ENCODE measurements around the gene PSMF1. TPM values are rescaled to one million over a fixed set of nuclear protein-coding genes. Genes with fewer than 3 reads are reported as not detected.

PSMF1 gene
- total and polyA plus RNA-seq, 9 donors = 33.4 to 163 (median 127) TPM

DNA sequence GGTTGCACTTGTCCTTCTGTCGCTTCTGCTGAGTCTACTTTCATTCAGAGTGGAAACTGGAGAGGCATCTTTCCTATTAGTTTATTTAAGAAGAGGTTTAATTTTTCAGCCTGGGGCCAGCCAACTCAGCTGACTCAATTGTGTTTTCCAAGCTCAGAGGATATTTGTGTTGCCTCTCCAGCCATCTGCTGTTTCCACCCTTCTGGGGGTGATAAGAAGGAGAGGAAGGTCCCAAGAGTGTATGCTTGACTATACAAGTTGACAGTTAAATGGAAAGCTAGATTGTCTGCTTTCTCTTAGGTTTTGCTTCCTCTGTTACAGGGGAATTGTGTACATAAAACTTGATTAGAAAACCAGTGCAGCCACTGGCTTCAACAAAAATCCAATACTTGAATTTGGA is 3.0 kb downstream of the PSMF1 start:
- 82 to 91% (median 83%) methylated on average over 1 of the region's 1 CpG for WGBS, 3 donors
- Histone ChIP-seq H3K27ac (no peak overlapping the region), H3K4me1 (ENCODE audit: insufficient read depth) (peaks cover 23% of the 10 kb centered on the region), H3K27me3 (no peaks in the 10 kb centered on the region), H3K9me3 (no peaks in the 10 kb centered on the region), H3K36me3 (no peaks in the 10 kb centered on the region), H3K4me3 (no peak overlapping the region)
- intact Hi-C loops (cut with DNase I) = no loop called here
- DNase-seq = no peak
- TF ChIP-seq CTCF (IDR thresholded peaks at IDR 0.05) (no peak), POLR2A (IDR thresholded peaks at IDR 0.05) (no peak), EP300 (IDR thresholded peaks at IDR 0.05) (no peak)

DNA sequence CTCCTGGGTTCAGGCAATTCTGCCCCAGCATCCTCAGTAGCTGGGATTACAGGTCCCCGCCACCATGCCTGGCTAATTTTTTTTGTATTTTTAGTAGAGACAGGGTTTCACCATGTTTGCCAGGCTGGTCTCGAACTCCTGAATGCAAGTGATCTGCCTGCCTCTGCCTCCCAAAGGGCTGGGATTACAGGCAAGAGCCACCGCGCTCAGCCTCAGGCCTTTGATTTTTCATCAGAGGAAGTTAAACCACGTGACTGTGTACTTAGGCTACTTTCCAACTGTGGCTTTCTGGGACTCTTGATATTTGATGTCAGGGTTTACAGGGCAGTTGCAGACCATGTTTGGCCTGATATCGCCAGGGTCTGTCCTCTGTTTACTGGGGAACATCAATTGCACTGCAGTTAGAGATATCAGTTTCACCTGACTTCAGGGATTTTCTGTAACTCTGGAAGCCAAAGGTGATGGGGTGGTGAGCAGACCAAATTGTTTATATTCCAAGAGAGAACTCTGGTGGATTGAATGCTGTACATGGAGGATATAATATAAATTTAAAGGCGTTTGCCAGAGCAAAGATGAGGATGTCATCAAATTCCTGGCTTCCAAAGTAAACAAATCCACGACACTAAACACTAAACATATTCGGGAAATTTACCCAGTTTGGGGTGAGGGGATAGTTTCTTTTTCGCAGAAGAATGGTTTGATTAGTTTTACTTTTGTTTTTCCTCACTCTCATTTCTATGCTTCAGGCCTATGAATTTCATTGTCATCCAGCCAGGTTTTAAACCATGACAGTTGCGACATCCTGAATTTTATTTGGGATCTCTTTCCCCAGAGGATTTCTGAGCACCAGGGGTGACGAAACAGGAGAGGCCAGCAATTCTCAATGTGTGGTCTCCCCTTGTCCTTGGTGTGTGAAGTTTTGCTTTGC is 4.2 kb downstream of the PSMF1 start:
- intact Hi-C loops (cut with DNase I) = no loop called here
- H3K27ac ChIP-seq = no peak overlapping the region
- H3K36me3 ChIP-seq = no peaks in the 10 kb centered on the region
- no peaks in the 10 kb centered on the region for H3K27me3 ChIP-seq
- no peaks in the 10 kb centered on the region for H3K9me3 ChIP-seq
- H3K4me3 ChIP-seq = no peak overlapping the region
- no peak for DNase-seq
- peaks cover 23% of the 10 kb centered on the region for H3K4me1 ChIP-seq (ENCODE audit: insufficient read depth)
- 45 to 58% (median 47%) methylated on average over 12 of the region's 12 CpGs for WGBS, 3 donors
- TF ChIP-seq EP300 (IDR thresholded peaks at IDR 0.05) = no peak
- TF ChIP-seq CTCF (IDR thresholded peaks at IDR 0.05) = no peak
- TF ChIP-seq POLR2A (IDR thresholded peaks at IDR 0.05) = no peak

DNA sequence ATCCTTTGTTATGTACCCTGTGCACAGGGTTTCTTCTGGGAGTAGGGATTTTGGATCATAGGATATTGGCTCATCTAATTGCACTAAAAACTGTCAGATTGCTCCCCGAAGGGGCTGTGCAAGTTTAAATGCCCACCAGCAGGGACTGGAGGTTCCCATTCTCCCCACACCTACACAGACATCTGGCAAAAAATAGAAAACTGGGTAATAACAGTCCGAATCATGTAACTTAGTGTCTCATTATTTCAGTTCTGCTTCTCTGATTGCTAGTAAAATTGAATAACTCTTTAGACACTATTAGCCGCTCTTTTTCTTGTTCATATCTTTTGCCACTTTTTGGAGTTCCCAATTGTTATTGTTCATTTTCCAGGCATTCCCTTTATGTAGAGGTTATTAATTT is 5.3 kb downstream of the PSMF1 start:
- Histone ChIP-seq H3K27me3 (no peaks in the 10 kb centered on the region), H3K4me3 (no peak overlapping the region), H3K4me1 (ENCODE audit: insufficient read depth) (peaks cover 20% of the 10 kb centered on the region), H3K27ac (no peak overlapping the region), H3K9me3 (no peaks in the 10 kb centered on the region), H3K36me3 (no peaks in the 10 kb centered on the region)
- WGBS, 3 donors = 86 to 92% (median 87%) methylated on average over 3 of the region's 3 CpGs
- no peak for TF ChIP-seq EP300 (IDR thresholded peaks at IDR 0.05)
- no peak for DNase-seq
- intact Hi-C loops (cut with DNase I) = no loop called here

DNA sequence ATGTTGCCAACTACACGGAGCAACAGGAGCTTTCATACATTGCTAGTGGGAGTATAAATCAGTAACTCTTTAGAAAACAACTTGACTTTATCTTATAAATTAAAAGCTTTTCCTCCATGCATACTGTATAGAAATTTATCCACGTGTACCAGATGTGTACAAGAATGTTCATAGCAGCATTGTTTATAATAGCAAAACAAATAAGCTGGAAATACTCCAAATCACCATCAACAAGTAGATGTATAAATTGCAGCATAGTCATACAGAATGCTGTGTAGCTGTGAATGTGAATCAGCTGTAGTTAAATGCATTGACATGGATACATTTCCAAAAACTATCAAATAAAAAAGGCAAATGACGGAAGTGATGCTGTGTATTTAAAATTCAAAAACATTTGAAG is 6.0 kb downstream of the PSMF1 start:
- TF ChIP-seq CTCF (IDR thresholded peaks at IDR 0.05) (no peak), POLR2A (IDR thresholded peaks at IDR 0.05) (no peak), EP300 (IDR thresholded peaks at IDR 0.05) (no peak)
- Histone ChIP-seq H3K4me1 (ENCODE audit: insufficient read depth) (peaks cover 17% of the 10 kb centered on the region), H3K27me3 (no peaks in the 10 kb centered on the region), H3K9me3 (no peaks in the 10 kb centered on the region), H3K36me3 (no peaks in the 10 kb centered on the region), H3K4me3 (no peak overlapping the region), H3K27ac (no peak overlapping the region)
- intact Hi-C loops (cut with DNase I) = no loop called here
- WGBS, 3 donors = 42 to 45% (median 44%) methylated on average over 3 of the region's 3 CpGs
- DNase-seq = no peak

DNA sequence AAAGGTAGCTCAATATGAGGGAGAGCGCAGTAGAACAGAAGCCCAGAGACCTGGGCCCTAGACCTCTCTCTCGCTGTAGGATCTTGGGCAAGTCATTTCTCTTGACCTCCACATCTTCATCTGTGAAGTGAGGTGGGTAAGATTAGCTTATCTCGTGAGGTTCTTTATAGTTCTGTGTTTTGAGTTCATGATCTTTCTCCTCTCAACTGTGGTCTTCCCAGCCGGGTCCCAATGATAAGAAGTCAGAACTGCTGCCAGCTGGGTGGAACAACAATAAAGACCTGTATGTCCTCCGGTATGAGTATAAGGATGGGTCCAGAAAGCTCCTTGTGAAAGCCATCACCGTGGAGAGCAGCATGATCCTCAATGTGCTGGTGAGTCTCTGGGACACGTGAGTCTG is 6.9 kb downstream of the PSMF1 start:
- no peaks in the 10 kb centered on the region for H3K9me3 ChIP-seq
- H3K4me3 ChIP-seq = no peak overlapping the region
- intact Hi-C loops (cut with DNase I) = loop anchor here in 1 of 4 donors (5.0 kb wide), 1 partner anchor 1927 kb away; no protein-coding TSS in a partner anchor
- H3K4me1 ChIP-seq (ENCODE audit: insufficient read depth) = peaks cover 9% of the 10 kb centered on the region
- H3K27me3 ChIP-seq = no peaks in the 10 kb centered on the region
- H3K27ac ChIP-seq = no peak overlapping the region
- DNase-seq = no peak
- TF ChIP-seq EP300 (IDR thresholded peaks at IDR 0.05) = no peak
- no peak for TF ChIP-seq CTCF (IDR thresholded peaks at IDR 0.05)
- TF ChIP-seq POLR2A (IDR thresholded peaks at IDR 0.05) = no peak
- 80 to 89% (median 81%) methylated on average over 7 of the region's 7 CpGs for WGBS, 3 donors
- H3K36me3 ChIP-seq = no peaks in the 10 kb centered on the region

Data from ovary (tissue), 9 donors.